Lung (tissue), 12 donors: Measurements from ENCODE around the gene MAGI2. TPM values are rescaled to one million over a fixed set of nuclear protein-coding genes. Genes with fewer than 3 reads are reported as not detected.

Experiments
- ATAC-seq: fragments of 200-7000 bp; cut with Tn5 transposase; one replicate; pipeline ENCODE4 v1.9.1; 2020; ENCODE audit warnings: moderate number of reproducible peaks; ENCODE audit not compliant: insufficient read depth, low FRiP score
- DNase-seq, 3 donors: peaks; one replicate each; pipeline ENCODE4 v3.0.0-alpha.2; 2013 to 2017
- H3K27ac ChIP-seq, 2 donors: one replicate each; pipeline ENCODE4 v1.5.1; 2013; ENCODE audit warnings: mild to moderate bottlenecking in 2 of 2, moderate library complexity in 2 of 2, control low read depth in 1 of 2, inconsistent platforms in 1 of 2, low read depth in 1 of 2, low read length in 1 of 2
- H3K27me3 ChIP-seq, 3 donors: one replicate each; pipeline ENCODE4 v1.5.1; 2013; ENCODE audit warnings: low read length in 2 of 3; ENCODE audit not compliant: control insufficient read depth in 3 of 3, insufficient read depth in 3 of 3
- H3K36me3 ChIP-seq, 4 donors: one replicate each; pipeline ENCODE4 v1.5.1; 2013; ENCODE audit warnings: low read length in 4 of 4, mild to moderate bottlenecking in 1 of 4, moderate library complexity in 1 of 4; ENCODE audit not compliant: control insufficient read depth in 4 of 4, insufficient read depth in 4 of 4
- H3K4me1 ChIP-seq, 5 donors: one replicate each; pipeline ENCODE4 v1.5.1; 2013; ENCODE audit warnings: low read length in 5 of 5, mild to moderate bottlenecking in 2 of 5, moderate library complexity in 1 of 5; ENCODE audit not compliant: control insufficient read depth in 5 of 5, insufficient read depth in 5 of 5
- H3K4me3 ChIP-seq: one replicate; pipeline ENCODE4 v1.5.1; 2013; ENCODE audit warnings: mild to moderate bottlenecking, control low read depth, moderate library complexity
- H3K9ac ChIP-seq, 2 donors: one replicate each; pipeline ENCODE4 v1.5.1; 2013; ENCODE audit warnings: low read length in 2 of 2, control low read depth in 1 of 2; ENCODE audit not compliant: insufficient read depth in 1 of 2
- H3K9me3 ChIP-seq, 4 donors: one replicate each; pipeline ENCODE4 v1.5.1; 2013; ENCODE audit warnings: low read length in 3 of 4, mild to moderate bottlenecking in 1 of 4, moderate library complexity in 1 of 4; ENCODE audit not compliant: control insufficient read depth in 4 of 4, insufficient read depth in 3 of 4
- WGBS, 2 donors: extraction: QIAGEN DNeasy Blood & Tissue Kit; methylation state at CpG; one replicate each; pipeline ENCODE4 v1.1.7; 2013; 5-methylcytosine and 5-hydroxymethylcytosine counted together
- polyA plus RNA-seq, 2 donors: library from polyadenylated mRNA; stranded (reverse); fragments of 200-250 nt; gene quantifications; one replicate each; pipeline ENCODE4 v1.2.1, GENCODE V29; 2013
- total RNA-seq, 2 donors: library from RNA; depleted of rRNA in 1 of 2; stranded (reverse); fragments of >200 nt in 1 of 2; gene quantifications; one replicate each; pipeline ENCODE4 v1.2.1, GENCODE V29; 2014 to 2021
- TF ChIP-seq, protein P1 (sequence below): IDR thresholded peaks from 2 replicates; pipeline ENCODE4 v1.5.1; 2012; ENCODE audit warnings: mild to moderate bottlenecking; ENCODE audit errors: control extremely low read depth, extremely low read depth
- donor health status: control.
- donor health status: control.
- donor health status: Bipolar disorder and iron deficiency.
- donor health status: healthy.
- donor health status: DM: yes; HTN: yes; CAD: no.

MAGI2 gene
- total and polyA plus RNA-seq, 4 donors = 0.94 to 18.0 (median 5.3) TPM

DNA sequence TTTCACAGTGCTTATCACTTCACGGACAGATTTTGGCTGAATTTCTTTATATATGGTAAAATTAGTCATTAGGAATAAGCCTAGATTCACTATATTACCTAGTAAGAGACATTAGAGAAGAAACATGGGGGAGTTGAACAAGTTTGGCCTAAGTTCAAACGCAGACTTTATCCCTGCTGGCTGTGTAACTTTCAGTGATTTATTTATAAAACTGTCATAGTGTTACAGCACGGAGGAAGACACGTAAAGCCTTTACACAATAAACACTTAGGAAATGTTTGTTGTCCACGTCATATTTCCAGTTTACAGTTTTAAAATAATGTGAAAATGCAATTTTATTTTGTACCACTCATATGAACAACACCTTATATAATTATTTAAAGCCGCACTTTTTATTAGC, 661.5 kb downstream of the MAGI2 start:
- peaks cover 0 to 7% (median 2%) of the 10 kb centered on the region in 4 donors for H3K9me3 ChIP-seq
- no peak for DNase-seq
- H3K27me3 ChIP-seq = no peaks in the 10 kb centered on the region
- peaks cover 0 to 4% (median 0%) of the 10 kb centered on the region in 5 donors for H3K4me1 ChIP-seq
- no peak for ATAC-seq
- 56 to 68% methylated on average over 6 of the region's 6 CpGs for WGBS, 2 donors
- TF ChIP-seq, protein P1, sequence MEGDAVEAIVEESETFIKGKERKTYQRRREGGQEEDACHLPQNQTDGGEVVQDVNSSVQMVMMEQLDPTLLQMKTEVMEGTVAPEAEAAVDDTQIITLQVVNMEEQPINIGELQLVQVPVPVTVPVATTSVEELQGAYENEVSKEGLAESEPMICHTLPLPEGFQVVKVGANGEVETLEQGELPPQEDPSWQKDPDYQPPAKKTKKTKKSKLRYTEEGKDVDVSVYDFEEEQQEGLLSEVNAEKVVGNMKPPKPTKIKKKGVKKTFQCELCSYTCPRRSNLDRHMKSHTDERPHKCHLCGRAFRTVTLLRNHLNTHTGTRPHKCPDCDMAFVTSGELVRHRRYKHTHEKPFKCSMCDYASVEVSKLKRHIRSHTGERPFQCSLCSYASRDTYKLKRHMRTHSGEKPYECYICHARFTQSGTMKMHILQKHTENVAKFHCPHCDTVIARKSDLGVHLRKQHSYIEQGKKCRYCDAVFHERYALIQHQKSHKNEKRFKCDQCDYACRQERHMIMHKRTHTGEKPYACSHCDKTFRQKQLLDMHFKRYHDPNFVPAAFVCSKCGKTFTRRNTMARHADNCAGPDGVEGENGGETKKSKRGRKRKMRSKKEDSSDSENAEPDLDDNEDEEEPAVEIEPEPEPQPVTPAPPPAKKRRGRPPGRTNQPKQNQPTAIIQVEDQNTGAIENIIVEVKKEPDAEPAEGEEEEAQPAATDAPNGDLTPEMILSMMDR = no peak
- H3K27ac ChIP-seq = no peak overlapping the region
- no peaks in the 10 kb centered on the region for H3K36me3 ChIP-seq
- no peak overlapping the region for H3K4me3 ChIP-seq
- no peak overlapping the region for H3K9ac ChIP-seq

DNA sequence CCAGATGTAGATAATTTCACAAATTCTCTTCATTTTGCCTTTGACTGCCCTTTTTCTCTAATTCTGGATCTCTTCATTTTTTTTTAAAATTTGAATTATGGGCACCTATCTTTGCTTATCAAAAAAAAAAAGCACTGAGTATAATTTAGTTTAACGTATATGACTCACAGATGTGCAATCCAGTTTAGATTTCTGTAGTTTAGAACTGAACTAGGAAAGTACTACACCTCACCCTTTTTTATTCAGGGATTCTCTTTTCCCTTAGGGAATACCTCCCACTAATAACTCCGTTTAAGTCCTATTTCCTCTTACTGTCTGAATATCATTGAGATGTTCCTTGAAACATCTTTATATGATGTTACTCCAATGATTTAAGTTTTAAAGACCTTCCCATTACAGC, 665.0 kb downstream of the MAGI2 start:
- no peak for ATAC-seq
- H3K9ac ChIP-seq = no peak overlapping the region
- 58 to 88% methylated on average over 2 of the region's 2 CpGs for WGBS, 2 donors

DNA sequence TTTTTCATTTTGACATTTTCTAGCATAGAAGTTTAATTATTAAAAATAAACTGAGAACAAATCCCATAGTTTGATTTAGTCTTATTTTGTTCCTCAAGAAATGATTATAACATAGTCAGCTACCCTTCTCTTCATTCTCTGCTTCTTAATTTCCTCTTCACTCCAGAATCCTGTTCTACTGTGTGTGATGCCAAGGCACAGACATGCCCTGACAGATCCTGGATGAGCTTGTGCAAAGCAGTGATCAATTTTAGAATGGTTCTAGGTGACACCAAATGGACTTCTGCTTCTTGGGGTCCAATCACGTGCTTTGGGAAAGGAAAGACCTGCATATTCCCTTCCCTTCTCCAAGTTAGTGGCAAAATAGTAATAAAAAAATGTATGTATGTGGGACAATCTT, 665.6 kb downstream of the MAGI2 start:
- H3K27me3 ChIP-seq = no peaks in the 10 kb centered on the region
- H3K9me3 ChIP-seq = no peaks in the 10 kb centered on the region
- no peaks in the 10 kb centered on the region for H3K36me3 ChIP-seq
- TF ChIP-seq, protein P1 = no peak
- DNase-seq (no peak), ATAC-seq (no peak)
- H3K4me1 ChIP-seq = peaks cover 0 to 4% (median 0%) of the 10 kb centered on the region in 5 donors
- no peak overlapping the region for H3K9ac ChIP-seq
- H3K27ac ChIP-seq = no peak overlapping the region
- no peak overlapping the region for H3K4me3 ChIP-seq
- WGBS, 2 donors = 97 to 100% methylated on average over 1 of the region's 1 CpG

More for the DNA sequence above, 665.0 kb downstream of the MAGI2 start:
- no peaks in the 10 kb centered on the region for H3K27me3 ChIP-seq
- H3K36me3 ChIP-seq = no peaks in the 10 kb centered on the region
- H3K4me3 ChIP-seq = no peak overlapping the region
- H3K4me1 ChIP-seq = peaks cover 0 to 4% (median 0%) of the 10 kb centered on the region in 5 donors
- TF ChIP-seq, protein P1 = no peak
- DNase-seq = no peak
- no peaks in the 10 kb centered on the region for H3K9me3 ChIP-seq
- no peak overlapping the region for H3K27ac ChIP-seq

DNA sequence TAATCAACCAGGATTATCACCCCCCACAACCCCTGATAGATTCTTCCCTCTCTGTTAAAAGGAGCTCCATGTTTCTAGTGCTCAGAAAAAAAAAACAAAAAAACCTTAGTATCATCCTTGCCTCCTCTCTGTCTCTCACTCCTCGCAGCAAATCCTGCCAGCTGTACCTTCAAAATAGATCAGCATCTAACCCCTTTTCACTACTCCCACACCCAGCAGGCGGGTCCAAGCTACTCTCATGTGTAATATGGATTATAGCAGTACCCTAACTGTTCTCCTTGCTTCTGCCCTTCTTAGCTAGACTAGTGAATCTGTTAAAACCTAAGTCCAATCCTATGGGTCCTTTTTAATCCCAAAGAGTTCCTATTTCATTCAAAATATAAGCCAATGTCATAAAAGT, 667.4 kb downstream of the MAGI2 start:
- DNase-seq (no peak), ATAC-seq (no peak)
- H3K4me3 ChIP-seq = no peak overlapping the region

More for the DNA sequence above, 667.4 kb downstream of the MAGI2 start:
- no peaks in the 10 kb centered on the region for H3K4me1 ChIP-seq
- 90 to 93% methylated on average over 2 of the region's 2 CpGs for WGBS, 2 donors
- no peak overlapping the region for H3K27ac ChIP-seq
- H3K9ac ChIP-seq = no peak overlapping the region
- no peaks in the 10 kb centered on the region for H3K36me3 ChIP-seq
- no peaks in the 10 kb centered on the region for H3K27me3 ChIP-seq
- TF ChIP-seq, protein P1 = no peak
- H3K9me3 ChIP-seq = no peaks in the 10 kb centered on the region
